Activated T-helper 2 cell treated with anti-CD3 and anti-CD28 coated beads, Interferon-gamma antibody, Interleukin-2, Interleukin-4, amounts not matched to agents 10 μg/mL and 5 μg/mL and 100 μg/mL, durations not matched to agents 14 hours and 24 hours and 36 hours (primary cell): Measurements from ENCODE around the gene FBXL3. TPM values are rescaled to one million over a fixed set of nuclear protein-coding genes. Genes with fewer than 3 reads are reported as not detected.
"Not testable (repeated sequence)": the region's sequence is repeated elsewhere in the genome, so short reads cannot be mapped to it uniquely, and the experiment has no call there.

ENCODE experiments used
- DNase-seq: peaks from one replicate; pipeline ENCODE4 v3.0.0; 2021; ENCODE audit warnings: low spot score
- H3K27ac Mint-ChIP-seq: one replicate; pipeline ENCODE4 v1.8.0; 2021; ENCODE audit warnings: mixed read lengths
- H3K27me3 Mint-ChIP-seq: one replicate; pipeline ENCODE4 v1.8.0; 2021; ENCODE audit warnings: low read depth, mixed read lengths
- H3K36me3 Mint-ChIP-seq: one replicate; pipeline ENCODE4 v1.8.0; 2021; ENCODE audit warnings: low read depth, mixed read lengths
- H3K4me1 Mint-ChIP-seq: one replicate; pipeline ENCODE4 v1.8.0; 2021; ENCODE audit warnings: low read depth, mixed read lengths
- H3K4me3 Mint-ChIP-seq: one replicate; pipeline ENCODE4 v1.8.0; 2021; ENCODE audit warnings: low read depth, mild to moderate bottlenecking, moderate library complexity, mixed read lengths
- H3K9me3 Mint-ChIP-seq: one replicate; pipeline ENCODE4 v1.8.0; 2021; ENCODE audit warnings: mixed read lengths
- intact Hi-C: fragments of 100-400 bp; cut with micrococcal nuclease; formaldehyde crosslinking; loops from one replicate; pipeline ENCODE4 v1.15.1; 2023
- total RNA-seq: library from RNA; stranded (reverse); gene quantifications from 2 replicates; pipeline ENCODE4 v1.2.3, GENCODE V29; 2022

Gene FBXL3
- total RNA-seq, 1 donor from 2014 or later = 38.2 TPM

DNA sequence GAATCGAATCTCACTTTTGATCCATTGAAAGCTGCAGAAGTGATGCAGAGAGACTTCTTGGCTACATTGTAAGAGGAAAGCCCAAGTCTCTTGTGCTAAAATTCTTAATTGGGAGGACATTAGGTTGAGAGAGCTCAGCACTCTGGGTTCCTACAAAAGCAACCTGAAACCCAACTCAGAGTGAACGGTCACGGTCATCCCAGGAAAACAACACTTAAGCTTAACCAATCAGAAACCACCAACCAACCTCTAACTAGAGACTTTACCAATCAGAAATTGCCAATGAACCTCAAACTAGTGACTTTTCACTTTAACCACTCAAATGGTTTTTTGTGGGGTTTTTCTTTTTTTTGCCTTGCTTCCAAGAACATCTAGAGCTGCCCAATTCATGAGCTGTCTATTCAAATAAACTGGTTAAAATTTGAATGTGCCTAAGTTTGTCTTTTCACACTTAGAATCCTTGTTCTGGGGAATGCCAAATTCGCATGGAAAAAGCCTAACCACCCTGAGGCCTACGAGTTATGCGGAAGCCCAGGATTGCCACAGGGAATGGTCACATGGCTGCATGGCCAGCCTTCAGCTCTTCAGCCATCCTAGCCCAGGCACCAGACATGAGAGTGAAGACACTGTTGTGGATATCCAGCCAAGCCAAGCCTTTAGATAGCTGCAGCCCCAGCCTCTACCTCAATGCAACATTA is 52.9 kb downstream of the FBXL3 start:
- intact Hi-C loops = loop anchor here (10.0 kb wide), 1 partner anchor 149 kb away; no protein-coding TSS in a partner anchor
- Mint-ChIP-seq H3K9me3 (no peaks in the 10 kb centered on the region), H3K36me3 (no peaks in the 10 kb centered on the region), H3K27ac (no peak overlapping the region), H3K27me3 (peaks cover 35% of the 10 kb centered on the region), H3K4me3 (no peak overlapping the region), H3K4me1 (peaks cover 11% of the 10 kb centered on the region)
- no peak for DNase-seq

DNA sequence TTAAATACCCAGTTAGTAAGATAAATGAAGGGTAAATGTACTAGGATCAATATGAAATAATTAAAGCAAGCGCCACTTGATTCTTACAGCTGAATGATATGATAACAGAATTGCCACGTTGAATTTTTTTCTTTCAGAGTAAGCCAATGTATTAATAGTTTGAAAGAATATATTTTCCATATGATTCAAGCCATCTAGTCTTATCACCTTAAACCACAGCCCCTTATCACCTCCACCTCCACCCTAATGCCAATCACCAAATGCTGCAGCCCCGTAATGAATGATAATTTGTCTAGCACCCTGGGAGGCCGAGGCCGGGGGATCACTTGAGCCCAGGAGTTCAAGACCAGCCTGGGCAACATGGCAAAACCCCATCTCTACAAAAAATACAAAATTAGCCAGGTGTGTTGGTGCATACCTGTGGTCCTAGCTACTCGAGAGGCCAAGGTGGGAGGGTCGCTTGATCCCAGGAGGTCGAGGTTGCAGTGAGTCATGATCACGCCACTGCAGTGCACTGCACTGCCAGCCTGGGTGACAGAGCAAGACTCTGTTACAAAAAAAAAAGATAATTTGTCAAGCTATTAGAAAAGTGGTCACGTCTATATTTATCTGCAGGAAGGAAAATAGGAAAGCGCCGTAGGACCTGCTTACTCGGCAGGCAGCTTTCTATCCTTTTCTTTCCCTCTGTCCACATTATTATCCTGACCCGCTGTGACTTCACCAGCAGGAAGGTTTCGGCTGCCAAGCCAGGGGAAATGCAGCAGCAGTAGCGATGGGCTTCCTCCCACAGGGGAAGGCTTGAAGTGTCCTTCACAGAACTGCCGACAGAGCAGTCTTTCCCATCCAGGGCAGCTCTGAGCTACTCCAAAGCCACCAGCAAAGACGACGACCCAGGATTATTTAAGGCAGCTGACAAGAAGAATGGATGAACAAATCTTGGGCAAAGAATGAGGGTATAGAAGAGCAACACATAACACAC is 54.8 kb downstream of the FBXL3 start:
- Mint-ChIP-seq H3K27me3 (peaks cover 32% of the 10 kb centered on the region), H3K36me3 (no peaks in the 10 kb centered on the region), H3K9me3 (no peaks in the 10 kb centered on the region), H3K4me1 (peaks cover 10% of the 10 kb centered on the region), H3K27ac (no peak overlapping the region), H3K4me3 (no peak overlapping the region)
- DNase-seq = no peak
- intact Hi-C loops = loop anchor here (10.0 kb wide), 1 partner anchor 147 kb away; no protein-coding TSS in a partner anchor

- Mint-ChIP-seq H3K27ac (no peak overlapping the region), H3K27me3 (peaks cover 29% of the 10 kb centered on the region), H3K9me3 (no peaks in the 10 kb centered on the region), H3K4me1 (peaks cover 1% of the 10 kb centered on the region), H3K36me3 (no peaks in the 10 kb centered on the region), H3K4me3 (no peak overlapping the region)
- intact Hi-C loops = loop anchor here (10.0 kb wide), 1 partner anchor 146 kb away; no protein-coding TSS in a partner anchor
- DNase-seq = no peak
Measured at GRCh38 chr13:76971215-76971614, 55.7 kb downstream of the FBXL3 start.

DNA sequence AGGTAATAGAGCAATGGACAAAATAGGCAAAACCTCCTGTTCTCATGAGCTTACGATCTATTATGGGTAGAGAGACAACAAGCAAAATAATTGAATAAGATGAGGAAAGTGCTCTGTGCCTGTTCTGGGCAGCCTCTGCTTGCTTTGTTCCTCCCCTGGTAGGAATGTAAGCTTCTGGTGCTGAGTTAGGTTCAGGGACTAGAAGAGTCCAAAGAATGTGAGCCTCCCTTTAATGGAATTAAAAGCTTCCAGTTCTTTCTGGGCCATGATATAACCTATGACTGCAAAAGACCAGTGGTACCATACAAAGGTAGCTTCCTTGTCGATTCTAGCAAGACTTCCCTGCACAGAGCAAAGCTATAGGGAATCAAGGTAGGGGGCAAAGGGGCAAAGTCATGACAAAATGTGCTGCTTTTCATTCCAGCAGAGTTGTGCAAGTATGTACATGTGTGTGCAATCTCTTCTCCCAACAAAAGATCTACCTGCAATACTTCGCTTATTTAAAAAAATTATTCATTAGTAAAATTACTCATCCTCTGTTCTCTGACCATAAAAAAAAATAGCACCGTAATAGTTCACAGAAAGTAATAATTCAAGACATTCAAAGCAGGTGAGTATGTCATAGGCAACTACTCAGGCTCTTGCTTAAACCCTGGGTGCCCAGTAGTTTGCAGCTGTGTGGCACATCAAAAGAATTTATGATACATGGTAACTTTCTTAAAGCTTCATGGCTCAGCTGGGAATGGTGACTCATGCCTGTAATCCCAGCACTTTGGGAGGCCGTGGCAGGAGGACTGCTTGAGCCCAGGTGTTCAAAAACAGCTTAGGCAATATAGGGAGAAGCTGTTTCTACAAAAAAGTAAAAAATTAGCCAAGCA is 57.2 kb downstream of the FBXL3 start:
- Mint-ChIP-seq H3K27me3 (peaks cover 29% of the 10 kb centered on the region), H3K4me1 (no peaks in the 10 kb centered on the region), H3K9me3 (no peaks in the 10 kb centered on the region), H3K4me3 (no peak overlapping the region), H3K27ac (no peak overlapping the region), H3K36me3 (no peaks in the 10 kb centered on the region)
- DNase-seq = no peak
- intact Hi-C loops = loop anchor here (10.0 kb wide), 1 partner anchor 145 kb away; no protein-coding TSS in a partner anchor

DNA sequence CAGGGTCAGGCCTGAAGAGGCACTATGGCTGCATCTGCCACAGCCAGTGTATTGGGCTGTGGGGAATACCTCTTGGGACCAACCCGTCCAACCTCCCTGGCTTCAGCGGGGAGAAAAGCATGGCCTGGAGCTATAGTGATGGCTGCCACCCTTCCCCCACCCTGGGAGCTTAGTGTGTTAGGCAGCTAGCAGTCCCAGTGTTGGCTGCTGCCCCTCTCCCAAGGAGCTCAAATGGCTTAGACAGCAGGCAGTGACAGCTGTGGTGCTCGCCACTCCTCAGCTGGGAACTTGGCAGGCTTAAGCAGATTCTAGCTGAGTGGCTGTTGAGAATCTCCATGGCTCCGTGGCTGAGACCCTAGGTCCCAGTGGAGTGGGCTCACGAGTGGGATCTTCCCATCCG is 58.9 kb downstream of the FBXL3 start:
- no peaks in the 10 kb centered on the region for H3K4me1 Mint-ChIP-seq
- peaks cover 19% of the 10 kb centered on the region for H3K27me3 Mint-ChIP-seq
- no peaks in the 10 kb centered on the region for H3K9me3 Mint-ChIP-seq
- intact Hi-C loops = no loop called here
- no peak overlapping the region for H3K4me3 Mint-ChIP-seq
- H3K27ac Mint-ChIP-seq = no peak overlapping the region
- no peak for DNase-seq
- H3K36me3 Mint-ChIP-seq = no peaks in the 10 kb centered on the region

- intact Hi-C loops = no loop called here
- Mint-ChIP-seq H3K36me3 (no peaks in the 10 kb centered on the region), H3K9me3 (no peaks in the 10 kb centered on the region), H3K4me3 (no peak overlapping the region), H3K27me3 (peaks cover 13% of the 10 kb centered on the region), H3K4me1 (no peaks in the 10 kb centered on the region), H3K27ac (no peak overlapping the region)
- DNase-seq = no peak
Measured at GRCh38 chr13:76967031-76967430, 59.9 kb downstream of the FBXL3 start.

DNA sequence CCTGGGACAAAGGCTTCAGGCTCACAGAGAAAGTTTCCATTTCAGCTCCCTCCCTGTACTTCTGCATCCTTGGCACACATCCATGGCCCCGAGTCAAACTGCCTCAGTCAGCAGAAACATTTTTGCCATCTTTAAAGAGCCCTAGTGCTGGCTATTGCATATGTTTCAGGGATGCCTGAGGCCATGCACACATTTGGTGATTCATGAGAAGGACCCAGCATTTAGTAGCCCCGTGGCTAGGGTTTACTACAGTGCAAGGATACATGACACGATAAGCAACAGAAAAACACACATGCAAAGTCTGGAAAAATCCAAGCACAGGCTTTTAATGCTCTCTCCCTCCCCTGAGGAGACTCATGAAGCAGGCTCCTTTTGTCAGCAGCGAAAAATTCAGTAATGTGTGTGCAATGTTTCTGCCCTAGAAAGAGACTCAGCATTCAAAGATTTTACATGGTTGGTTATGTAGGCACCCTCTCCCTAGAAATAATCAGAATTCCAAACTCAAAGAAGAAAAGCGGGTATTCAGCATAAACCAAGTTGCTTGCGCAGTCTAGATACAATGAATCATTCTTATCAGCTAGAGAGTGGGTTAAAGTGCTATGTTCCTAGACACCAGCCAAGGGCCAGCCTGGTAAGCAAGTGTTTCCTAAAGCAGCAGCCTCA is 61.1 kb downstream of the FBXL3 start:
- Mint-ChIP-seq H3K9me3 (peaks cover under 1% of the 10 kb centered on the region), H3K27me3 (peaks cover 8% of the 10 kb centered on the region), H3K4me1 (no peaks in the 10 kb centered on the region), H3K36me3 (no peaks in the 10 kb centered on the region), H3K27ac (no peak overlapping the region), H3K4me3 (no peak overlapping the region)
- intact Hi-C loops = no loop called here
- DNase-seq = no peak

GRCh38 chr13:76959734-76960133 is 67.2 kb downstream of the FBXL3 start:
- H3K4me1 Mint-ChIP-seq, H3K27ac Mint-ChIP-seq, H3K4me3 Mint-ChIP-seq, H3K36me3 Mint-ChIP-seq, DNase-seq, intact Hi-C loops, H3K27me3 Mint-ChIP-seq: not testable (repeated sequence)
- peaks cover 21% of the 10 kb centered on the region for H3K9me3 Mint-ChIP-seq

DNA sequence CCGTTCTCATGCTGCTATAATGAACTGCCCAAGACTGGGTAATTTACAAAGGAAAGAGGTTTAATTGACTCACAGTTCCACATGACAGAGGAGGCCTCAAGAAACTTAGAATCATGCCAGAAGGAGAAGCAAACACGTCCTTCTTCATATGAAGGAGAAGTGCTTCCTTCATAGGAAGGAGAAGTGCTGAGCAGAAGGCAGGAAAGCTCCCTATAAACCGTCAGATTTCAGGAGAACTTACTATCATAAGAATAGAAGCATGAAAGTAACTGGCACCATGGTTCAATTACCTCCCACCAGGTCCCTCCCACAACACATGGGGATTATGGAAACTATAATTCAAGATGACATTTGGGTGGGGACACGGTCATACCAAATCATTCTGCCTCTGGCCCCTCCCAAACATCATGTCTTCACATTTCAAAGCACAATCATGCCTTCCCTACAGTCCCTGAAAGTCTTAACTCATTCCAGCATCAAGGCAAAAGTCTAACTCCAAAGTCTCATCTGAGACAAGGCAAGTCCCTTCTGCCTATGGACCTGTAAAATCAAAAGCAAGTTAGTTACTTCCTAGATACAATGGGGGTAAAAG is 68.0 kb downstream of the FBXL3 start:
- H3K27ac Mint-ChIP-seq = no peak overlapping the region
- H3K27me3 Mint-ChIP-seq = no peaks in the 10 kb centered on the region
- no peaks in the 10 kb centered on the region for H3K4me1 Mint-ChIP-seq
- no peak for DNase-seq
- peaks cover 21% of the 10 kb centered on the region for H3K9me3 Mint-ChIP-seq
- no peaks in the 10 kb centered on the region for H3K36me3 Mint-ChIP-seq
- intact Hi-C loops = no loop called here
- H3K4me3 Mint-ChIP-seq = no peak overlapping the region

DNA sequence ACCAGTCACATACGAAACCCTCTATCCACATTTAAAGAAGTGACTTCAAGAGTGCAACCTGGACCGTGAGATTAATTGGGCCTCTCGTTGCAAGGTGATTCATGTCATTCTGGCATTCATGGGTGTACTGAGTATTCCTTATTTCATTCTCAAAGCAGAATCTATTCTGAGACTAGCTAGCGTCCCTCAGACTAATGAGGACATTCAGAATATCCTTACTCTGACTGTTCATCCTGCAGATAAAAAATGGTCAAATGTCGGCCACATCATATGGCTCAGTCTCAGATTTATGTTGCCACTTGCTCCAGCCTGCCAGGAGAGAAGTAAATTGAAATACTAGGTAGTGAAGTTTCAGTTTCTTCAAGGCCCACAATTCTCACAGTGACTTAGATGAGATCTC is 71.3 kb downstream of the FBXL3 start:
- Mint-ChIP-seq H3K27me3 (peaks cover 2% of the 10 kb centered on the region), H3K9me3 (peaks cover 18% of the 10 kb centered on the region), H3K4me3 (no peak overlapping the region), H3K36me3 (no peaks in the 10 kb centered on the region), H3K4me1 (no peaks in the 10 kb centered on the region), H3K27ac (no peak overlapping the region)
- intact Hi-C loops = no loop called here
- DNase-seq = no peak
